Lower leg skin (tissue), 4 donors: ENCODE results near the gene KLHL40. TPM values are rescaled to one million over a fixed set of nuclear protein-coding genes. Genes with fewer than 3 reads are reported as not detected.

ENCODE experiments used
- DNase-seq, 2 donors: peaks; one replicate each; pipeline ENCODE4 v3.0.0-alpha.2; 2019; ENCODE audit warnings: low spot score in 2 of 2
- H3K4me3 ChIP-seq: fragments of 200-600 bp; sonication (generic); 2 replicates; pipeline ENCODE4 v1.5.1; 2017; ENCODE audit warnings: mild to moderate bottlenecking, low read depth; ENCODE audit not compliant: poor library complexity, severe bottlenecking
- CTCF ChIP-seq, 3 donors: fragments of 450-650 bp; IDR thresholded peaks; one replicate each; pipeline ENCODE4 v1.5.1; 2016; ENCODE audit warnings: antibody characterized with exemption in 3 of 3, mild to moderate bottlenecking in 3 of 3, moderate library complexity in 2 of 3
- POLR2A ChIP-seq, 2 donors: fragments of 450-650 bp; IDR thresholded peaks; one replicate each; pipeline ENCODE4 v1.6.1; 2016 to 2017; ENCODE audit warnings: antibody characterized with exemption in 2 of 2, mild to moderate bottlenecking in 1 of 2, moderate library complexity in 1 of 2
- WGBS, 2 donors: methylation state at CpG; one replicate each; pipeline ENCODE4 v1.1.5; 2018; 5-methylcytosine and 5-hydroxymethylcytosine counted together
- intact Hi-C: fragments of 100-400 bp; cut with DNase I; formaldehyde crosslinking; loops from one replicate; pipeline ENCODE4 v1.15.0; 2023; ENCODE audit warnings: low total_unique reads
- total RNA-seq, 4 donors: library from RNA; depleted of rRNA; stranded (reverse); fragments of >200 nt; gene quantifications; one replicate each; pipeline ENCODE4 v1.1.0, GENCODE V29; 2016

Gene KLHL40
- total RNA-seq, 4 donors from 2014 or later, result not detected

- TF ChIP-seq CTCF (IDR thresholded peaks at IDR 0.05), result no peak
- H3K4me3 ChIP-seq, result no peak overlapping the region
- intact Hi-C loops, result no loop called here
- WGBS, 2 donors, result 92 to 97% methylated on average over 1 of the region's 1 CpG
- no peak for DNase-seq
Observed at GRCh38 chr3:42680271-42680670, 5.1 kb upstream of the KLHL40 start.

DNA sequence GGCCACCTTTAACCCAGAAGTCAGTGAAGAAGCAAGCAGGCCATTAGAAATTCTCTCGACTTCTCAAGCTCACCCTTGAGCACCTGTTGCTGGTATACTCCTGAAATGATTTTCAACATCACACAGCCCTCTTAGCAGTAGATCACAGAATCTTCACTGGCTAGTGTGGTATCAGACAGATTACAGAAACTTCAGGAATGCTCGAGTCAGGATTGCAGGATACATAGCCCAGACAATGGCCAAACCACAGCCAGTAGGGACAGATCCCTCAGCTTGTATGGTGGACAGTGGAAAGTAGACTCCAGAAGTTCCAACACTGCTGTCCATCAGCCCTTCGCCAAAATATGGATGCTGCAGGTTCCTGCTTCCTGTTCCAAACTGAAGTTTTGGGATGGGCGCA, 4.5 kb upstream of the KLHL40 start:
- intact Hi-C loops, result no loop called here
- WGBS, 2 donors, result 89 to 96% methylated on average over 4 of the region's 4 CpGs
- TF ChIP-seq POLR2A (IDR thresholded peaks at IDR 0.05), result no peak
- no peak for TF ChIP-seq CTCF (IDR thresholded peaks at IDR 0.05)
- DNase-seq, result peak in 1 of 2 donors; percentile 42
- no peak overlapping the region for H3K4me3 ChIP-seq

GRCh38 chr3:42681361-42682038, 3.8 kb upstream of the KLHL40 start:
- 84 to 87% methylated on average over 10 of the region's 10 CpGs for whole genome bisulfite sequencing, 2 donors
- TF ChIP-seq CTCF (IDR thresholded peaks at IDR 0.05) (no peak), POLR2A (IDR thresholded peaks at IDR 0.05) (no peak)
- intact Hi-C loops, result no loop called here
- peak in 1 of 2 donors; percentile 76 for DNase-seq
- no peak overlapping the region for H3K4me3 ChIP-seq

DNA sequence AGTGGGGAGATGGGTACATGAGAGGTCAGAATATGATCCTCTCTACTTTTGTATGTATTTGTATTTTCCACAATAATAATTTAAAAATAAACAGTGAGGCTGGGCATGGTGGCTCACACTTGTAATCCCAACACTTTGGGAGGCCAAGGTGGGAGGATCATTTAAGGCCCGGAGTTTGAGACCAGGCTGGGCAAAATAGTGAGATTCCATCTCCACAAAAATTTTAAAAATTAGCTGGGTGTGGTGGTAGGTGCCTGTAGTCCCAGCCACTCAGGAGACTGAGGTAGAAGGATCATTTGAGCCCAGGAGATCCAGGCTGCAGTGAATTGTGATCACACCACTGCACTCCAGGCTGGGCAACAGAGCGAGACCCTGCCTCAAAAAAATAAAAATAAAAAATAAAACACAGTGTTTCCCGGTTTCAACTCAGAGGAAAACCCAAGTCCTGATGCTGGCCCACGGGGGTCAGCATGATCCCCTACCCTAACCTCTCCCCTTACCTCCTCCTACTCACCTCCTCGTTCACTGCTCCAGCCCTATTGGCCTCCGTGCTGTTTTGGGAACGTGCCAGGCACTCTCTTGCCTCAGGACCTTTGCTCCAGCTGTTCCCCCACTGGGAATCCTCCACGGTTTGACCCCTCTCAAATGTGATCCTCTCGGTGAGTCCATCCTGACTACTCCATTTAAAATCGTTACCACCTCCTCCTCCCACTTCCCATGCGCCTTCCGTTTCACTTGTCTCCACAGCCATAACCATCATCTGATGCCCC, 2.9 kb upstream of the KLHL40 start:
- H3K4me3 ChIP-seq, result no peak overlapping the region
- TF ChIP-seq CTCF (IDR thresholded peaks at IDR 0.05), result no peak
- TF ChIP-seq POLR2A (IDR thresholded peaks at IDR 0.05), result no peak
- DNase-seq, result peak in 1 of 2 donors; percentile 79
- WGBS, 2 donors, result 77 to 82% methylated on average over 12 of the region's 12 CpGs
- intact Hi-C loops, result no loop called here

- DNase-seq, result peak; percentile 90 to 91
- H3K4me3 ChIP-seq, result no peak overlapping the region
- intact Hi-C loops, result no loop called here
- TF ChIP-seq POLR2A (IDR thresholded peaks at IDR 0.05) (no peak), CTCF (IDR thresholded peaks at IDR 0.05) (no peak)
- 29 to 34% methylated on average over 10 of the region's 10 CpGs for WGBS, 2 donors
Observed at GRCh38 chr3:42683875-42684598, 1.3 kb upstream of the KLHL40 start.
